ENCODE results near the gene TSPAN33. TPM values are rescaled to one million over a fixed set of nuclear protein-coding genes. Genes with fewer than 3 reads are reported as not detected.
"Not testable (repeated sequence)": the region's sequence is repeated elsewhere in the genome, so short reads cannot be mapped to it uniquely, and the experiment has no call there.

TSPAN33 gene
- total RNA-seq, 2 experiments from 2014 or later: 14.6 to 44.8 TPM

- H3K9me2 ChIP-seq (ENCODE audit: insufficient read depth, low read length): no peaks in the 10 kb centered on the region
- H3K4me3 ChIP-seq (ENCODE audit: low read depth, low read length, poor library complexity, severe bottlenecking): no peak overlapping the region
- ChIA-PET POLR2A (interaction anchor here (0.5 to 1.2 kb wide), 4 partner anchors 12 to 144 kb away, joined by 3 to 7 read pairs (median 3); no protein-coding TSS in a partner anchor), CTCF (ENCODE audit: unreplicated experiment) (interaction anchor here (0.6 to 0.8 kb wide), 2 partner anchors 10 to 26 kb away, joined by 3 read pairs; partner anchors contain the start of gene TSPAN33)
- no peak overlapping the region for H3K27ac ChIP-seq (ENCODE audit: low read depth, low read length, poor library complexity, severe bottlenecking)
- intact Hi-C loops (cut with micrococcal nuclease; ENCODE audit: unreplicated experiment): loop anchor here (2.0 kb wide), 1 partner anchor 23 kb away; no protein-coding TSS in a partner anchor
- H2AFZ ChIP-seq (ENCODE audit: low read length): no peak overlapping the region
- H3K4me1 ChIP-seq (ENCODE audit: insufficient read depth, low read length, poor library complexity, severe bottlenecking): peaks cover 23% of the 10 kb centered on the region
- H3K79me2 ChIP-seq (ENCODE audit: insufficient read depth, low read depth, low read length): no peaks in the 10 kb centered on the region
- H3K9me3 ChIP-seq (ENCODE audit: low read length): no peaks in the 10 kb centered on the region
- H3K36me3 ChIP-seq (ENCODE audit: insufficient read depth, low read length): peaks cover 28% of the 10 kb centered on the region
- no peak for DNase-seq (ENCODE audit: low spot score)
- BruUV-seq (replicated peaks): no TSS peak
- no peaks in the 10 kb centered on the region for H4K20me1 ChIP-seq (ENCODE audit: insufficient read depth, low read length)
- no peak for TF ChIP-seq EZH2phosphoT487 (IDR thresholded peaks at IDR 0.05; ENCODE audit: borderline replicate concordance, low read depth, low read length)
- TF ChIP-seq CTCF (conservative IDR thresholded peaks at IDR 0.05; ENCODE audit: low read length): no peak
- peak overlapping the region; percentile 34; the same call in 1 of the 2 replicates for H3K4me2 ChIP-seq (ENCODE audit: low read length)
Measured at GRCh38 chr7:129169686-129170440, 25.4 kb downstream of the TSPAN33 start.

DNA sequence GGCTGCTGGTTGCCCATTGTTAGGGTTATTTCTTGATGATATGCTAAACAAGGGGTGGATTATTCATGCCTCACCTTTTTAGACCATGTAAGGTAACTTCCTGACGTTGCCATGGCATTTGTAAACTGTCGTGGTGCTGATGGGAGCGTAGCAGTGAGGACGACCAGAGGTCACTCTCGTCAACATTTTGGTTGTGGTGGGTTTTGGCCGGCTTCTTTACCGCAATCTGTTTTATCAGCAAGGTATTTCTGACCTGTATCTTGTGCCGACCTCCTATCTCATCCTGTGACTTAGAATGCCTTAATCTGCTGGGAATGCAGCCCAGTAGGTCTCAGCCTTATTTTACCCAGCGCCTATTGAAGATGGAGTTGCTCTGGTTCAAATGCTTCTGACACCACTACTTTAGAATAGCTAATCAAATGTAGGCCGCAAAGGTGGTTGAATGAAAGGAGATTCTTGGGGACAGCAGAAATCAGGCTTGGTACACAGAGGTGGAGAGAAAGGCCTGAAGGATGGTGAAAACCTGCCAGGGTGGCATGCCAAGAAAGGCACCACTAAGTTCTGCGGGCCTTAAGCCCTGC lies 26.0 kb downstream of the TSPAN33 start:
- H3K4me1 ChIP-seq (ENCODE audit: insufficient read depth, low read length, poor library complexity, severe bottlenecking): peaks cover 23% of the 10 kb centered on the region
- no peaks in the 10 kb centered on the region for H3K9me2 ChIP-seq (ENCODE audit: insufficient read depth, low read length)
- intact Hi-C loops (cut with micrococcal nuclease; ENCODE audit: unreplicated experiment): no loop called here
- no peaks in the 10 kb centered on the region for H3K79me2 ChIP-seq (ENCODE audit: insufficient read depth, low read depth, low read length)
- ChIA-PET POLR2A (interaction anchor here (0.5 kb wide), 1 partner anchor 11 kb away, joined by 3 read pairs; no protein-coding TSS in a partner anchor), CTCF (ENCODE audit: unreplicated experiment) (interaction anchor here (0.6 kb wide), 1 partner anchor 10 kb away, joined by 3 read pairs; no protein-coding TSS in a partner anchor)
- BruUV-seq (replicated peaks): no TSS peak
- TF ChIP-seq EZH2phosphoT487 (IDR thresholded peaks at IDR 0.05; ENCODE audit: borderline replicate concordance, low read depth, low read length) (no peak), CTCF (conservative IDR thresholded peaks at IDR 0.05; ENCODE audit: low read length) (no peak)
- no peak overlapping the region for H3K27ac ChIP-seq (ENCODE audit: low read depth, low read length, poor library complexity, severe bottlenecking)
- DNase-seq (ENCODE audit: low spot score): no peak
- peaks cover 21% of the 10 kb centered on the region for H3K36me3 ChIP-seq (ENCODE audit: insufficient read depth, low read length)
- no peaks in the 10 kb centered on the region for H3K9me3 ChIP-seq (ENCODE audit: low read length)
- H2AFZ ChIP-seq (ENCODE audit: low read length): no peak overlapping the region
- no peak overlapping the region for H3K4me2 ChIP-seq (ENCODE audit: low read length)
- H4K20me1 ChIP-seq (ENCODE audit: insufficient read depth, low read length): no peaks in the 10 kb centered on the region
- H3K4me3 ChIP-seq (ENCODE audit: low read depth, low read length, poor library complexity, severe bottlenecking): no peak overlapping the region

DNA sequence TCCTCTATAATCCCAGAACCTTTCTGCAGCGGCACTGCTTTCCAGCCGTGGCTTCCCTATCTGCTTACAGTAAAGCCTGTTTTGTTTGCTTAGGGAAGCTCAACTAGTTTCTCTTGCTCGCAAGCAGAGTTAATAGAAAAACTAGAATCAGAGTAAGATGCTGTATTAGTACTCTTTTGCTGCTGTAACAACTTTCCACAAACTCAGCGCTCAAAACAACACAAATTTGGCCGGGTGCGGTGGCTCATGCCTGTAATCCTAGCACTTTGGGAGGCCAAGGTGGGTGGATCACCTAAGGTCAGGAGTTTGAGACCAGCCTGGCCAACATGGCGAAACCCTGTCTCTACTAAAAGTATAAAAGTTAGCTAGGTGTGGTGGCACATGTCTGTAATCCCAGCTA lies 29.4 kb downstream of the TSPAN33 start:
- CTCF ChIA-PET (ENCODE audit: unreplicated experiment): not testable (repeated sequence)

More for the DNA sequence above, 29.4 kb downstream of the TSPAN33 start:
- H3K4me3 ChIP-seq (ENCODE audit: low read depth, low read length, poor library complexity, severe bottlenecking); H3K79me2 ChIP-seq (ENCODE audit: insufficient read depth, low read depth, low read length); H3K27ac ChIP-seq (ENCODE audit: low read depth, low read length, poor library complexity, severe bottlenecking); H4K20me1 ChIP-seq (ENCODE audit: insufficient read depth, low read length); H3K9me2 ChIP-seq (ENCODE audit: insufficient read depth, low read length); BruUV-seq (replicated peaks); H2AFZ ChIP-seq (ENCODE audit: low read length); H3K9me3 ChIP-seq (ENCODE audit: low read length); H3K4me2 ChIP-seq (ENCODE audit: low read length); POLR2A ChIA-PET; DNase-seq (ENCODE audit: low spot score); intact Hi-C loops (cut with micrococcal nuclease; ENCODE audit: unreplicated experiment); H3K36me3 ChIP-seq (ENCODE audit: insufficient read depth, low read length): not testable (repeated sequence)
- H3K4me1 ChIP-seq (ENCODE audit: insufficient read depth, low read length, poor library complexity, severe bottlenecking): peaks cover 12% of the 10 kb centered on the region

All from OCI-LY7 (cell line).